ENCODE data around the gene PIWIL4.
"Not testable (repeated sequence)": the region's sequence is repeated elsewhere in the genome, so short reads cannot be mapped to it uniquely, and the experiment has no call there.

PIWIL4 gene

GRCh38 chr11:94632356-94632755, 65.2 kb downstream of the PIWIL4 start:
- DNase-seq (ENCODE audit: insufficient read length, low spot score) (no peak), FAIRE-seq (no peak)

- FAIRE-seq (no peak), DNase-seq (ENCODE audit: insufficient read length, low spot score) (no peak)
These were observed 67.9 kb downstream of the PIWIL4 start for GRCh38 chr11:94635072-94635471.

DNA sequence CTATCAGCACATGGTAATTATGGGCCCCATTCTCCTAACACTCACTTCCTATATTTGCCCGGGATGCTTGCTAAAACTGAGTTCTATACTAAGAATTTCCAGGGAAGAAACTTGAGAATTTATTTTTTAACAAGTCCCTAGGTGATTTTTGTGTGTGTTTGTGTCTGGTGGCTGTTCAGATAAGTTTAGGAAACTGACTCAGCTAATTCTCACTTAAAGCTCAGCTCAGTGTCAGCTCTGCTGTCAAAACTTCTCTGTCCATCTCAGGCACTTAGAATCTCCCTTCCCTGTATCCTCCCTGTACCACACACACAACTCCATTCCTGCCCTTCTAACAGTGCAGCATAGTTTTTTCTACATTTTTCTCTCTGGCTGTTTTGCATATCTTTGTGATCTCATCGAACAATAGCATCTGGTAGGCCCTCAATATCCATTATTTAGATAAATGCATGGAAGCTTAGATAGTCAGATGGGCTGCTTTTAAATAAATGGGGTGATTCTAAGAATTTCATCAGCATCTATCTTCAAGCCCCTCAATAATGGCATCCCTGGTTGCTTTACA, 69.3 kb downstream of the PIWIL4 start:
- FAIRE-seq (no peak), DNase-seq (ENCODE audit: insufficient read length, low spot score) (no peak)

GRCh38 chr11:94638301-94638901, 71.2 kb downstream of the PIWIL4 start:
- no peak for DNase-seq (ENCODE audit: insufficient read length, low spot score)
- FAIRE-seq: no peak

DNA sequence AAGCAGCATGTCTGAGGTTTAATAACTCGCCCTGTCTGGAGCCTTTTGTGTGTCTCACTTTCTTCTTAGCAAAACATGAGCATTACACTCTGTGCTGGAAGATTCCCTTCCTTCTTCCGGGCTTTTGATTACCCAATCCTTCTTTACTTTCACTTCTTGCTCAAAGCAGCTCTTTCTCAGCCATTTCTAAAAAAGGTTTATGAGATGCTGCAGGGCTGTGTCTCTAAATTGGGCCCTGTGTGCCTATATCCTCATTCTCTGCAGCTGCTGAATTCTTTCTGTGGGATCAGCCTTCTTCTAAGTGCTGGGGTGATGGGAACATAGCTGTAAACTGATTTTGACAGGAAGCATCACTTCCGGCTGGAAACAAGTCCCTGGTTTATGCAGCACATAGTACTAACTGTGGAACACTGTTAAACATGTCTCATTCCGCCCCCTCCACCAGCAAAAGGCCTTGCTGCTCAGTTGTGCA, 71.8 kb downstream of the PIWIL4 start:
- DNase-seq (ENCODE audit: insufficient read length, low spot score): no peak

GRCh38 chr11:94639901-94640721, 72.9 kb downstream of the PIWIL4 start:
- FAIRE-seq (no peak), DNase-seq (ENCODE audit: insufficient read length, low spot score) (no peak)

More for the DNA sequence above, 71.8 kb downstream of the PIWIL4 start:
- FAIRE-seq: no peak

DNA sequence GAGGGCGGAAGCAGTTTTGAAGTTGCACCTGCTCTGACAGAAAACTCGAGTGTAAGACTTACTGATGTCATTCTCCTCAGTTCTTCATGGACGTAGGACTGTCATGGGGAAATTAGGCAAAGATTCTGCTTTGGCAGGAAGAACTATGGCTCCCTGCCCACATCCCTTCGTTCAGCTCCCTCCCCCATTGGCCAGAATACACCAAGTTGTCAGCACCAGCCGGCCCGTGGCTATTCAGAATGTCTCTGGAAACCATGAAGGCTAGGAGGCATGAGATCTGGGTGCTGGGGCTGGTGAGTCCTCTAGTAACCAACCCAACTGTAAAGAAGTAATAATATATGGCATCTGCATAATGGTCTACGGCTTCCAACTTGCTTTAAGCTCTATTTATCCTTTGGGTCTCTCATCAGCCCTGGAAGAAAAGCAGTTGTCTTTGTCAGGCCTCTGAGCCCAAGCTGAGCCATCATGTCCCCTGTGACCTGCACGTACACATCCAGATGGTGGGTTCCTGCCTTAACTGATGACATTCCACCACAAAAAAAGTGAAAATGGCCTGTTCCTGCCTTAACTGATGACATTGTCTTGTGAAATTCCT, 74.1 kb downstream of the PIWIL4 start:
- FAIRE-seq: no peak

DNA sequence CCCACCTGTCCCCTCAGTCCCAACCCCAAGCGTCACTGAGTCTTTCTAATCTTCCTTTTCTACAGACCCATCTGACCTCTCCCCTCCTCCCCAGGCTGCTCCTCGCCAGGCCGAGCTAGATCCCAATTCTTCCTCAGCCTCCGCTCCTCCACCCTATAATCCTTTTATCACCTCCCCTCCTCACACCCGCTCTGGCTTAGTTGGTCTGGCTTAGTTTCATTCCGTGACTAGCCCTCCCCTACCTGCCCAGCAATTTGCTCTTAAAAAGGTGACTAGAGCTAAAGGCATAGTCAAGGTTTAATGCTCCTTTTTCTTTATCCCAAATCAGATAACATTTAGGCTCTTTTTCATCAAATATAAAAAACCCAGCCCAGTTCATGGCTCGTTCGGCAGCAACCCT, 76.0 kb downstream of the PIWIL4 start:
- DNase-seq (ENCODE audit: insufficient read length, low spot score); FAIRE-seq: not testable (repeated sequence)

More for the DNA sequence above, 74.1 kb downstream of the PIWIL4 start:
- DNase-seq (ENCODE audit: insufficient read length, low spot score): no peak

GRCh38 chr11:94647926-94648325, 80.8 kb downstream of the PIWIL4 start:
- FAIRE-seq: no peak
- no peak for DNase-seq (ENCODE audit: insufficient read length, low spot score)

DNA sequence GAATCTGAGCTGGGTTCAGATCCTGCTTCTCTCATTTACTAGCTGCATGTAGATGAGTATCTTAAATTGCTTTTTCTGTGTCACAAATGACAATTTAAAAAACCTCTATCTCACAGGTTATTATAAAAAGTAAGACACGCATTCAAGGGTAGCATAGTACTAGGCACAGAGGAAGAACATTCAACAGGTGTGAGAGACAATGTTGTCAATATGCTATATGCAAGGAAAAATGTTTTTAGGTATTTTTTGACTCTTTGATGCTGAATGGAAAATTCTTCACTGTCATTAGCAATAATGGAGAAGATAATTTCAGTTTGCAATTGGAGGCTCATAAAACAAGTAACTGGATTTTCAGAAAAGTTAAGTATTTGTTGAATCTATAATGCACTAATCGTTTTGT, 81.6 kb downstream of the PIWIL4 start:
- FAIRE-seq (no peak), DNase-seq (ENCODE audit: insufficient read length, low spot score) (no peak)

- no peak for DNase-seq (ENCODE audit: insufficient read length, low spot score)
- no peak for FAIRE-seq
These were observed 82.1 kb downstream of the PIWIL4 start for GRCh38 chr11:94649254-94649653.

GRCh38 chr11:94649964-94650623, 82.9 kb downstream of the PIWIL4 start:
- DNase-seq (ENCODE audit: insufficient read length, low spot score) (no peak), FAIRE-seq (no peak)

GRCh38 chr11:94650756-94651155, 83.6 kb downstream of the PIWIL4 start:
- FAIRE-seq: no peak
- no peak for DNase-seq (ENCODE audit: insufficient read length, low spot score)

DNA sequence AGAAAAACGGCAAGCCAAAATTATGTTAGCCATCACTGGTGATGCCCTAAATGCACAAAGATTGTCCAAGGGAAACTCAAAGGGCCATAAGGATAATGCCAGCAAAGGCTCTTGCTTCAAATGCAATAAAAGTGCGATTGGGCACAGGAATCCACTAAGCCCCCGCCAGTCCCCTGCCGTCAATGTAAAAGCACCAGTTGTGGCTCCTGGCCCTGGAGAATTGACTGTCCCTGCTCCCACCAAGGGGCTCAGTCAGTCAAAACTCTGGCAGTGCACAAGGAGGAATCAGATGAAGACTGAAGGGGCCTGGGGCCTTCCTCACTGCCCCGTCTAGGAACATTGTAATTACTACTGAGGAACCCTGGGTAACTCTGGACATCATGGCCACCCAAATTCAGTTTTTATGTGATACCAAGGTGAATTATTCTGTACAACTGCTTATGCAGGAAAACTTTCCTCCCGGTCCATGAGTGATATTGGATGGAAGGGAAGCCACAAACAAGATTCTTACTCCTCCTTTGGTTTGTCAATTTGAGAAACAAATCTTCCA, 85.6 kb downstream of the PIWIL4 start:
- FAIRE-seq: no peak
- DNase-seq (ENCODE audit: insufficient read length, low spot score): no peak

DNA sequence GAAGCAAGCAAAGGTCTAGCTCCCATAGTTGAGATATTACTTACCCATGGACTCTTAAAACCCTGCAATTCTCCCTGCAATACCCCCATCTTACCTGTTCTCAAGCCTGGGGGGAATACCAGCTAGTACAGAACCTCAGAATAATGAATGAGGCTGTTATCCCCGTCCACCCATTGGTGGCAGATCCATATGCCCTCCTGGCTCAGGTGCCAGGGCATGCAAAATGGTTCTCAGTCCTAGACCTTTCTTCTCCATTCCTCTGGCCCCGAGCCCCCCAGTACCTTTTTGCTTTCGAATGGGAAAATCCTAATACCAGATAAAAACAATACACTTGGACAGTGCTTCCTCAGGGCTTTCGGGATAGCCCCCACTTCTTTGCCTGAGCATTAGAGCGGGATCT, 86.4 kb downstream of the PIWIL4 start:
- no peak for FAIRE-seq
- DNase-seq (ENCODE audit: insufficient read length, low spot score): no peak

DNA sequence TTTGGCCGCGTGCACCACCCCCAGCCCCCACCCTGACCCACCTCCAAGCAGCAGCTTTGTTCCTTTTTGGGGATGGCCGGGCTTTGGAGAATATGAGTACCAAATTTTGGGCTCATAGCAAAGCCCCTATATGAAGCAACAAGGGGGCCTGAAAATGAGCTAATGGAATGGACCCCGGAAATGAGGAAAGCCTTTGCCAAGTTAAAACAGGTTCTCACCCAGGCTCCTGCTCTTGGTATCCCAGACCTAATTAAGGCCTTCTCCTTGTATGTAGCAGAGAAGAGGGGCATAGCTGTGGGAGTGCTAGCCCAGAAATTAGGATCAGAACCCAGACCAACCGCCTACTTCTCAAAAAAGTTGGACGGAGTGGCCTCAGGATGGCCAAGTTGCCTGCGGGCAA, 87.0 kb downstream of the PIWIL4 start:
- FAIRE-seq: no peak

DNA sequence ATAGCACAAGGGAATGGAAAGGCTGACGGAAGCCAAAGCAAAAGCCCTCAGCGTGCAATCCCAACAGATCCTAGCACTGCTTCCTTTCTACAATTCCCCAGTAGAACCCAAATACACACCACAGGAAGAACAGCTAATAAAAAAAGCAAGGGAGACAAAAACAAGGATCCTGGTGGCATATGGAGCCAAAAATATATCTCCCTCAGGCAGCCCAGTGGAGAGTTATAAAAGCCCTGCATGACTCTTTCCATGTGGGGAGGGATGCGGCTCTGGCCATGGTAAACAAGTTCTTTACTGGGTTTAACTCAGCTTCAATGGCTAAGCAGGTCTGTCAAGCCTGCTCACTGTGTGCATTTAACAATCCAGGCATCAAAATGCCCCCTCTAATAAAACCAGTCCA, 88.1 kb downstream of the PIWIL4 start:
- no peak for FAIRE-seq
- DNase-seq (ENCODE audit: insufficient read length, low spot score): no peak

More for the DNA sequence above, 87.0 kb downstream of the PIWIL4 start:
- no peak for DNase-seq (ENCODE audit: insufficient read length, low spot score)

DNA sequence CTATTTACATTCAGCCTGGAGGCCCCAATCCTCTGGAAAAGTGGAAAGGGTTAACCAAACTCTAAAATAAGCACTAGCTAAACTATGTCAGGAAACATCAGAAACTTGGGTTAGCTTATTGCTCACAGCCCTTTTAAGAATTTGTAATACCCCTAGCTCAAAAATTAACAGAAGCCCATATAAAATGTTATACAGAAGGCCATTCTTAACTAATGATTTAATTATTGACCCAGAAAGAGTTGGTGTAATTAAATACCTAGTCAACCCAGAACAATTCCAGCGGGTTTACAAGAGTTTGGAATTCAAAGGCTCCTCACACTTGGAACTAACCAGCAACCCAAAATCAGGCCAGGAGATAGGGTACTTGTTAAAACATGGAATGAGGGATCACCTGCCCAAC, 88.8 kb downstream of the PIWIL4 start:
- no peak for FAIRE-seq
- no peak for DNase-seq (ENCODE audit: insufficient read length, low spot score)

GRCh38 chr11:94656968-94657367, 89.8 kb downstream of the PIWIL4 start:
- FAIRE-seq (no peak), DNase-seq (ENCODE audit: insufficient read length, low spot score) (no peak)

- DNase-seq (ENCODE audit: insufficient read length, low spot score) (no peak), FAIRE-seq (no peak)
These were observed 90.5 kb downstream of the PIWIL4 start for GRCh38 chr11:94657629-94658028.

- no peak for DNase-seq (ENCODE audit: insufficient read length, low spot score)
These were observed 91.2 kb downstream of the PIWIL4 start for GRCh38 chr11:94658386-94658785.

More at GRCh38 chr11:94658386-94658785, 91.2 kb downstream of the PIWIL4 start:
- no peak for FAIRE-seq

Data from GM19239 (cell line).